ENCODE measurements around the gene TMEM100. TPM values are rescaled to one million over a fixed set of nuclear protein-coding genes. Genes with fewer than 3 reads are reported as not detected.
A peak's percentile ranks its signal among the peaks of the same experiment; 100 is the strongest.

Gene TMEM100
- polyA plus RNA-seq, 3 donors = not detected

- Histone ChIP-seq H3K4me1 (ENCODE audit: control insufficient read depth in 1 of 2, insufficient read depth in 2 of 2, low read length in 2 of 2) (peaks cover 10 to 13% of the 10 kb centered on the region in 2 donors), H2AFZ (ENCODE audit: insufficient read depth, low read depth, low read length, poor library complexity, severe bottlenecking) (no peak overlapping the region), H3K9me3 (replicated peaks in 1 of 2; ENCODE audit: control insufficient read depth in 1 of 2, insufficient read depth in 1 of 2, low read length in 2 of 2) (no peaks in the 10 kb centered on the region), H3K27ac (ENCODE audit: low read depth in 1 of 2, low read length in 2 of 2) (peak overlapping the region in 1 of 2 donors; percentile 18), H3K4me2 (replicated peaks; ENCODE audit: extremely low read depth, low read length, poor library complexity, severe bottlenecking) (no peak overlapping the region), H3K27me3 (ENCODE audit: control insufficient read depth in 2 of 2, insufficient read depth in 2 of 2, low read length in 2 of 2) (no peaks in the 10 kb centered on the region), H3K9ac (ENCODE audit: insufficient read depth, low read length, poor library complexity, severe bottlenecking) (no peak overlapping the region), H4K20me1 (ENCODE audit: insufficient read depth, low read length) (peaks cover 7% of the 10 kb centered on the region), H3K4me3 (replicated peaks in 1 of 3; ENCODE audit: low read depth in 2 of 3, low read length in 3 of 3) (no peak overlapping the region), H3K79me2 (ENCODE audit: insufficient read depth, low read length) (no peaks in the 10 kb centered on the region), H3K36me3 (replicated peaks in 1 of 2; ENCODE audit: control insufficient read depth in 1 of 2, insufficient read depth in 2 of 2, low read length in 2 of 2) (peaks cover 42 to 63% of the 10 kb centered on the region in 2 donors)
- peak; percentile 73 for TF ChIP-seq CTCF (IDR thresholded peaks at IDR 0.05)
- 63% methylated on average over 3 of the region's 4 CpGs for WGBS (ENCODE audit: insufficient coverage)
- peak overlapping the region in 2 of 7 donors; percentile 21 to 85 for H3K27ac Mint-ChIP-seq
- no peak overlapping the region for H3K4me3 Mint-ChIP-seq
- peaks cover 13% of the 10 kb centered on the region for H3K4me1 Mint-ChIP-seq
- peak in 2 of 3 donors; percentile 34 to 49 for DNase-seq
- H3K36me3 Mint-ChIP-seq = peaks cover 55 to 65% of the 10 kb centered on the region in 2 donors
- H3K27me3 Mint-ChIP-seq (ENCODE audit: low read depth in 3 of 3) = no peaks in the 10 kb centered on the region
- H3K9me3 Mint-ChIP-seq = no peaks in the 10 kb centered on the region
- intact Hi-C loops (cut with micrococcal nuclease) = loop anchor here (5.0 to 10.0 kb wide), 2 partner anchors 243 to 246 kb away; no protein-coding TSS in a partner anchor
These were observed 47.7 kb upstream of the TMEM100 start for GRCh38 chr17:55770196-55770870.

GRCh38 chr17:55769625-55770000, 46.9 kb upstream of the TMEM100 start:
- peak overlapping the region in 1 of 2 donors; percentile 18 for H3K27ac ChIP-seq (ENCODE audit: low read depth in 1 of 2, low read length in 2 of 2)

More at GRCh38 chr17:55769625-55770000, 46.9 kb upstream of the TMEM100 start:
- Histone ChIP-seq H3K9ac (ENCODE audit: insufficient read depth, low read length, poor library complexity, severe bottlenecking) (no peak overlapping the region), H3K36me3 (replicated peaks in 1 of 2; ENCODE audit: control insufficient read depth in 1 of 2, insufficient read depth in 2 of 2, low read length in 2 of 2) (peaks cover 35 to 56% of the 10 kb centered on the region in 2 donors), H3K79me2 (ENCODE audit: insufficient read depth, low read length) (no peaks in the 10 kb centered on the region), H3K4me1 (ENCODE audit: control insufficient read depth in 1 of 2, insufficient read depth in 2 of 2, low read length in 2 of 2) (peaks cover 11 to 13% of the 10 kb centered on the region in 2 donors), H3K4me2 (replicated peaks; ENCODE audit: extremely low read depth, low read length, poor library complexity, severe bottlenecking) (no peak overlapping the region), H3K9me3 (replicated peaks in 1 of 2; ENCODE audit: control insufficient read depth in 1 of 2, insufficient read depth in 1 of 2, low read length in 2 of 2) (no peaks in the 10 kb centered on the region), H3K4me3 (replicated peaks in 1 of 3; ENCODE audit: low read depth in 2 of 3, low read length in 3 of 3) (no peak overlapping the region), H2AFZ (ENCODE audit: insufficient read depth, low read depth, low read length, poor library complexity, severe bottlenecking) (no peak overlapping the region), H4K20me1 (ENCODE audit: insufficient read depth, low read length) (peaks cover 7% of the 10 kb centered on the region), H3K27me3 (ENCODE audit: control insufficient read depth in 2 of 2, insufficient read depth in 2 of 2, low read length in 2 of 2) (no peaks in the 10 kb centered on the region)
- H3K4me1 Mint-ChIP-seq = peaks cover 13% of the 10 kb centered on the region
- no peaks in the 10 kb centered on the region for H3K9me3 Mint-ChIP-seq
- peaks cover 50 to 59% of the 10 kb centered on the region in 2 donors for H3K36me3 Mint-ChIP-seq
- H3K4me3 Mint-ChIP-seq = peak overlapping the region in 1 of 2 donors; percentile 37
- no peak for TF ChIP-seq CTCF (IDR thresholded peaks at IDR 0.05)
- intact Hi-C loops (cut with micrococcal nuclease) = no loop called here
- 29% methylated on average over 4 of the region's 6 CpGs for WGBS (ENCODE audit: insufficient coverage)
- H3K27ac Mint-ChIP-seq = peak overlapping the region in 3 of 7 donors; percentile 50 to 85 (median 63)
- peaks cover 0 to 2% (median 0%) of the 10 kb centered on the region in 3 donors for H3K27me3 Mint-ChIP-seq (ENCODE audit: low read depth in 3 of 3)
- peak; percentile 42 to 81 (median 46) for DNase-seq

Measured in CD14-positive monocyte (primary cell).